SHP77 (cell line): ENCODE measurements around the gene CORO7.
A peak's percentile ranks its signal among the peaks of the same experiment; 100 is the strongest.
"Not testable (repeated sequence)": the region's sequence is repeated elsewhere in the genome, so short reads cannot be mapped to it uniquely, and the experiment has no call there.

Source experiments
- DNase-seq, 2 experiments: peaks; one replicate each; lab custom pipeline; 2025; lab: John Stamatoyannopoulos, UW

Gene CORO7

DNA sequence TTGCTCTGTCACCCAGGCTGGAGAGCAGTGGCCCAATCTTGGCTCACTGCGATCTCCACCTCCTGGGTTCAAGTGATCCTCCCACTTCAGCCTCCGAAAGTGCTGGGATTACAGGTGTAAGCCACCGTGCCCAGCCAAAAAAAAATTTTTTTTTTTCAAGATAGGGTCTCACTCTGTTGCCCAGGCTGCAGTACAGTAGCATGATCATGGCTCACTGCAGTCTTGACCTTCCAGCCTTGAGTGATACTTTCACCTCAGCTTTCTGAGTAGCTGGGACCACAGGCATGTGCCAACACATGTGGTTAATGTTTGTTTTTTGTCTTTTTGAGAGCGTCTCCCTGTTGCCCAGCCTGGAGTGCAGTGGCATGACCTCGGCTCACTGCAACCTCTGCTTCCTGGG lies 63.6 kb downstream of the CORO7 start:
- no peak for DNase-seq

DNA sequence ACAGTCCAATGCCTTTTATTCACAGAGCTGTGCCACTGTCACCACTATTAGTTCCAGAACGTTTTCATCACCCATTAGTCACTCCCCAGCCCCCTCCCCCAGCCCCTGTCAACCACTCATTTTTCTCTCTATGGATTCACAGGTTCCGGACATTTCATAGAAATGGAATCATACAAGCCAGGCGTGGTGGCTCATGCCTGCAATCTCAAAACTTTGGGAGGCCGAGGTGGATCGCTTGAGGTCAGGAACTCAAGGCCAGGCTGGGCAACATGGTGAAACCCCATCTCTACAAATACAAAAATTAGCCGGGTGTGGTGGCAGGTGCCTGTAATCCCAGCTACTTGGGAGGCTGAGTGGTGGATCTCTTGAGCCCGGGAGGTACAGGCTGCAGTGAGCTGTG lies 64.5 kb downstream of the CORO7 start:
- DNase-seq: no peak

- peak; percentile 90 to 91 for DNase-seq
Observed at GRCh38 chr16:4350787-4351659, 65.4 kb downstream of the CORO7 start, which contains the start of gene PAM16. Gene PAM16 (minus strand): TSS chr16:4351321. CDS start chr16:4351234, 87 bp downstream.

DNA sequence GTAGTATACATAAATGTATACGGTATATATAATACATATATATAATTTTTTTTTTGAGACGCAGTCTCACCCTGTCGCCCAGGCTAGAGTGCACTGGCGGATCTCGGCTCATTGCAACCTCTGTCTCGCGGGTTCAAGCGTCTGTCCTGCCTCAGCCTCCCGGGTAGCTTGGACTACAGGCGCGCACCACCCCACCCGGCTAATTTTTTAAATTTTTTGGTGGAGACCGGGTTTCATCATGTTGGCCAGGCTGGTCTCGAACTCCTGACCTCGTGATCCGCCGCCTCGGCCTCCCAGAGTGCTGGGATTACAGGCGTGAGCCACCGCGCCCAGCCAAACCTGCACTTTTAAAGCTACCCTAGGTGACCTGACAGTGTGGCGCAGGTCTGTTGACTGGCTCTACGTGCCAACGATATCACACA lies 66.0 kb downstream of the CORO7 start:
- no peak for DNase-seq

- DNase-seq: no peak
Observed at GRCh38 chr16:4349332-4349731, 67.1 kb downstream of the CORO7 start.

GRCh38 chr16:4347765-4348509 lies 68.5 kb downstream of the CORO7 start:
- no peak for DNase-seq

GRCh38 chr16:4347010-4347409 lies 69.4 kb downstream of the CORO7 start:
- DNase-seq: no peak

DNA sequence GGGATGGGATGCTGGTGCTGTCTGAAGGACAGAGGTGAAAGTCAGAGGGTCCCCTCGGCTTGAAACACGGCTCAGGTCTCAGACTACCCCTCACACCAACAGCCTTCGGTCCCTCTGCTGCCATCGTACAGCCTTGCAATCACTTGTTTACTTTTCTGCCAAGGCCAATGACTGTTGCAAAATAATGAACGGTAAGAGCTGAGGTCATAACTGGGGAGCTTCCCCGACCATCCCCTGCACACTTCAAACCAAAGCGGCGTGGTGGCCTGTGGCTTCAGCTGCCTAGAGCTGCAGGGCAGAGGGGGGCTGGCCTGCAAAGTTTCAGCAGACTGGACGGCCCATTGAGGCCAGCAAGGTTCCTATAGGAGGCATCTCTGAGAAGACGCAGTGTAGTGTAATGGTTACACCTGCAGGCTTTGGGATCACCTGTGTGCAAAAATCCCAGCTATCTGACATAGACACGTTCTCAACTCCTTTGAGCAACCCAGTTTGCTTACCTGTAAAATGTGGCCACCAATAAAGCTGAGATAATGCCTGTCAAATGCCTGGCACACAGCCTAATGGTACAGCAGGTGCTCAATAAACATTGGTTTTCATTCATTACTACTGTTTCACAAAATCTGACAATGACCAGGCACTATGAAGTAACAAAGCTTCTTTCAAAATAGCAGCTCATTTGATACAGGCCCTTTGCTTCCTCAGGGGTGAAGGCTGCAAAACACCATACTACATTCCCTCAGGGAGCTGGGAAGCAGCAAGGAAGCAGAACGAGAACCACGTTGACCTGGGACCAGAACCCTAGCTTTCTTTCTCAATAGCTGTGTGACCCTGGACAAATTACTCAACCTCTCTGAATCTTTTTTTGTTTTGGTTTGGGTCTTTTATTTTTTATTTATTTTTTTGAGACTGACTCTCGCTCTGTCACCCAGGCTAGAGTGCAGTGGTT lies 70.3 kb downstream of the CORO7 start:
- DNase-seq: peak; percentile 42 to 43

DNA sequence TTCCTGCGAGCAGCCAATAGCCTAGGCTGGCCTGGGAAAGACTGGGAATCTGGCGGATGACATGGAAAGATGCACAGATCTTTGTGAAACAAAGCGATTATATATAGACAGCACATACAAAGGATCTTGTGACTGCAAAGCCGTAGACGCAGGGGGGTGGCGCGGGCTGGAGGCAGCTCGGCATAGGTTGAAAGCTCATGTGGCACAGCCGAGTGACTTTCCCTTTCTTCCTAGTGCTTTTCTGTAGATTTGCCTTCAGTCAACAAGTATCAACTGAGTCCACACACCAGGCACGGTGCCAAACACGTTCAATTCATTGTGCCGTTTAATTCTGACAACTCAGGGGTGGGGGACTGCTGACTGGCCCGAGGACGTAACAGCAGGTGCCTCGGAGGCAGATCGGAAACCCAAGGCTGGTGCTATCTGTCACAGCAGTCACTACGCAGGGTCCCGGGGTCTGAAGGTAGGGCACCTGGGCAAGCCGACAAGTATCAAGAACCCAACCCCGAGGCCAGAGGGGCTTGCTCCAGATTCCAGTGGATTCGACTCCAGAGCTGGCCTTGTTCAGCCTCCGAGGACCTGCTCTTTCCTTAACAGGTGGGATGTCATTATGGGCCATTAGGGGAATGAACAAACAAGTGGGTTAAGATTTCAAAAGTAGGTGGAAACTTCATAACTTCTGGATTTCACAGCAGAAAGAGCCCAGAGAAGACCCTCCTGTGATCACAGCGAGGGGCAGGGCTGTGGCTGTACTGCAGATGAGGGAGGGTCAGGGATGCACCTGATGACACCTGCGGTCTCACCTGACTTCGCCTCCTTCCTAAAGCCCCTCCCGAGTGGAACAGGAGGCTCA lies 71.2 kb downstream of the CORO7 start:
- peak; percentile 46 to 69 for DNase-seq

DNA sequence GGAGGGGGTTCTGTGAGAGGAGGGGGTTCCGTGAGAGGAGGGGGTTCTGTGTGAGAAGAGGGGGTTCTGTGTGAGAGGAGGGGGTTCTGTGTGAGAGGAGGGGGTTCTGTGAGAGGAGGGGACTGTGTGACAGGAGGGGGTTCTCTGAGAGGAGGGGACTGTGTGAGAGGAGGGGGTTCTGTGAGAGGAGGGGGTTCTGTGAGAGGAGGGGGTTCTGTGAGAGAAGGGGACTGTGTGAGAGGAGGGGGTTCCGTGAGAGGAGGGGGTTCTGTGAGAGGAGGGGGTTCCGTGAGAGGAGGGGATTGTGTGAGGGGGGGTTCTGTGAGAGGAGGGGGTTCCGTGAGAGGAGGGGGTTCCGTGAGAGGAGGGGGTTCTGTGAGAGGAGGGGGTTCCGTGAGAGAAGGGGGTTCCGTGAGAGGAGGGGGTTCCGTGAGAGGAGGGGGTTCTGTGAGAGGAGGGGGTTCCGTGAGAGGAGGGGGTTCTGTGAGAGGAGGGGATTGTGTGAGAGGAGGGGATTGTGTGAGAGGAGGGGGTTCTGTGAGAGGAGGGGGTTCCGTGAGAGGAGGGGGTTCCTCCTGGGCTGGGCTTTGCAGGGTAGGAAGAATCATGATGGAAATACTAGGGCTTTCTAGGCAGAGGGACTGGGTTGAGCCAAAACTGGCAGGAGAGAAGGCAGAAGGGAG lies 72.0 kb downstream of the CORO7 start:
- DNase-seq: not testable (repeated sequence)

DNA sequence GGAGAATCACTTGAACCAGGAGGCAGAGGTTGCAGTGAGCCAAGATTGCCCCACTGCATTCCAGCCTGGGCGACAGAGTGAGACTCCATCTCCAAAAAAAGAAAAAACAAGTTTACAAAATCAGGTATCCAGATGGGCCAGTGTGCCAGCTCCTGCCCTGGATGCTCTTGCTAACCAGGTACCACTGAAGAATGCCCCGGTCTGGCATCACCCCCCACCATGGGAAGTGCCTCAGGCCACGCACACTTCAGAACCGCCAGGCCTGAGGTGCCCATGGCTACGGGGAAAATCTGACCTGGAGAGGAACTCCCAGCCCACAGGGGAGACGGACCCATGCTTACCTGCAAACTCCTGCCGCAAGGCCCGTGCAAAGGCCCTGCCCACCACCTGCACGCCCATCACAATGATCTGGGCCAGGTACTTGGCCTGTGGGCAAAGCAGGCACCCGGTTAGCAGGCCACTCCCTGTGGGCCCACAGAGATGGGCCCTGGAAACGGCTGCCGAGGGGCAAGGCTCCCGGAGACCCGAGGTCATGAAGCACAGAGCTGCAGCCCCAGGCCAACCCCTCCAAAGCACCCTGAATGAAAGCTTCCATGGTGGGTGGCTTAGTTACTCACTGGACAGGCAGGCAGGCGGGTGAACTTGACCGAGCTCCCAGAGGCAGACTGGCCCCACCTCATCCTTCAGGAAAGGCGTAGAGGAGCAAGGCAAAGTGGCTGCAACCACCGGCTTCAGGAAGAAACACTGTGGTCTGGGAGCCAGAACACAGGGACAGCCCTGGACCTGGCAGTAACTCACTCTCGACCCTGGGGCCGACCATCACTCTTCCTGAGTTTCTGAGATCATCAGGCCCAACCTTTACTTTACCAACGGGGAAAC lies 73.3 kb downstream of the CORO7 start:
- no peak for DNase-seq

DNA sequence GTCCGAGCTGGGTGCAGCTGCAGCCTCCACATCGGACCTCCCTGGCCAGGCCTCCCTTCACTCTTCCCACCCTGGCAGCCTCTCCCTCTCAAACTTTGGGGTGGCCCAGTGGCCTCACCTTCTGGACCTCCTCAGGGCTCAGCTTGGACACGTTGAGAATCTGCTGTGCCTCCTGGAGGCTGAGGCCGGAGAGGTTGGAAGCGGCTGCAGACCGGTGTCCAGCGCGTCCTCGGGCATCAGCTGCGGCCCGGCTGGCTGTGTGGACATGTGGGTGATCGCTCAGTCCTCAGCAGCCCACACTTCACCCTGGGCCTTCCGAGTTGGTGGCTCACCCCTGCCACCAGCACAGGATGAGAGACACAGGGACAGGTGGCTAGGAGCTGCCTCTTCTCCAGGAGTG lies 75.1 kb downstream of the CORO7 start:
- DNase-seq: no peak

GRCh38 chr16:4340443-4340842 lies 76.0 kb downstream of the CORO7 start:
- no peak for DNase-seq

- DNase-seq: peak in 1 of 2 experiments; percentile 43
Observed at GRCh38 chr16:4339909-4340308, 76.5 kb downstream of the CORO7 start.

- DNase-seq: no peak
Observed at GRCh38 chr16:4339455-4339854, 76.9 kb downstream of the CORO7 start.

- no peak for DNase-seq
Observed at GRCh38 chr16:4338712-4339299, 77.6 kb downstream of the CORO7 start.

- no peak for DNase-seq
Observed at GRCh38 chr16:4338125-4338582, 78.2 kb downstream of the CORO7 start.

DNA sequence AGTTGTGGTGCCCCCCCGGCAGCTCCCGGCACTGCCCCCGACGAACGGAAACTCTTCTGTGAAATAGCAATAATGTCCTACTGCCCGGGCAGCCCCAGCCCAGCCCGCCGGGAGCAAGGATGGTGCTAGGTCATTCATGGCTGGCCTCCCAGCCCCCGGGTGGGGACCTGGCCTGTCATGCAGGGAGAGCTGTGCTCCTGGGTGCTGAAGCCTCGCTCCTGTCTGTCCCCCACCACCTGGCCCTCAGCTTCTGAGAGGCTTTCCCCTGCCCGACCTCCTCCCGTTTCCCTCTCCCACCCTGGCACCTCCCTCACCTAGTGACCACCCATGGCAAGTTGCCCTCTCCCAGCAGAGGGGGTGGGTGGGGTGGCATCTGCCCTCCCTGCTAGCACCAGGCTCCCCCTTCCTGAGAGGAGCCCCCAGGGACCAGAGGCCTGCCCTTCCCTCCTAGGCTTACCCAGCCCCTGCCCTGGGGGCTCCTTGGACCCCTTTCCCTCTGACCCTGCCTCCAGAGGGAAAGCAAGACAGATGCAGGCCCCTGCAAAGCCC lies 78.8 kb downstream of the CORO7 start:
- DNase-seq: no peak
